Tibial artery (tissue), 4 donors: Measurements from ENCODE around the gene SNX21.

Source experiments
- DNase-seq, 2 donors: peaks; one replicate each; pipeline ENCODE4 v3.0.0-alpha.2; 2019
- H3K27ac ChIP-seq, 2 donors: fragments of 200-600 bp; sonication (generic) in 1 of 2; 1 replicate in 1 of 2; 2 replicates in 1 of 2; pipeline ENCODE4 v1.5.1; 2018 to 2019; ENCODE audit warnings: mild to moderate bottlenecking in 1 of 2
- H3K27me3 ChIP-seq, 2 donors: fragments of 200-600 bp; sonication (generic) in 1 of 2; one replicate each; pipeline versions ENCODE4 v1.5.1 to v1.6.0; 2016 to 2019
- H3K36me3 ChIP-seq, 3 donors: fragments of 200-600 bp; sonication (generic) in 2 of 3; one replicate each; pipeline ENCODE4 v1.5.1; 2016 to 2019; ENCODE audit warnings: mild to moderate bottlenecking in 2 of 3
- H3K4me1 ChIP-seq, 4 donors: fragments of 200-600 bp; sonication (generic) in 2 of 4; 1 replicate in 3 of 4; 2 replicates in 1 of 4; pipeline ENCODE4 v1.5.1; 2016 to 2019
- H3K4me3 ChIP-seq, 2 donors: fragments of 200-600 bp; sonication (generic) in 1 of 2; 1 replicate in 1 of 2; 2 replicates in 1 of 2; pipeline ENCODE4 v1.5.1; 2018 to 2019; ENCODE audit warnings: mild to moderate bottlenecking in 2 of 2
- H3K9me3 ChIP-seq, 3 donors: fragments of 200-600 bp; sonication (generic) in 1 of 3; one replicate each; pipeline ENCODE4 v1.5.1; 2016 to 2019
- CTCF ChIP-seq, 2 experiments: fragments of 200-600 bp in 1 of 2; fragments of 450-650 bp in 1 of 2; IDR thresholded peaks; one replicate each; pipeline ENCODE4 v1.5.1; 2017 to 2019; ENCODE audit warnings: antibody characterized with exemption in 2 of 2, mild to moderate bottlenecking in 1 of 2, moderate library complexity in 1 of 2
- intact Hi-C: fragments of 100-400 bp; cut with DNase I; formaldehyde crosslinking; loops from one replicate; pipeline ENCODE4 v1.15.0; 2023; ENCODE audit warnings: low total_unique reads

The SNX21 gene

GRCh38 chr20:45813489-45813888 lies 20.1 kb upstream of the SNX21 start:
- TF ChIP-seq CTCF (IDR thresholded peaks at IDR 0.05) = no peak
- H3K4me1 ChIP-seq = peaks cover 0 to 34% (median 19%) of the 10 kb centered on the region in 4 donors
- no peaks in the 10 kb centered on the region for H3K27me3 ChIP-seq
- no peaks in the 10 kb centered on the region for H3K9me3 ChIP-seq
- intact Hi-C loops = no loop called here
- no peak overlapping the region for H3K27ac ChIP-seq
- peaks cover 17 to 28% (median 28%) of the 10 kb centered on the region in 3 donors for H3K36me3 ChIP-seq
- DNase-seq = no peak
- H3K4me3 ChIP-seq = no peak overlapping the region

- TF ChIP-seq CTCF (IDR thresholded peaks at IDR 0.05) = no peak
- Histone ChIP-seq H3K4me1 (peaks cover 0 to 37% (median 19%) of the 10 kb centered on the region in 4 donors), H3K9me3 (no peaks in the 10 kb centered on the region), H3K4me3 (no peak overlapping the region), H3K27ac (no peak overlapping the region), H3K27me3 (no peaks in the 10 kb centered on the region), H3K36me3 (peaks cover 10 to 20% (median 19%) of the 10 kb centered on the region in 3 donors)
- intact Hi-C loops = no loop called here
- no peak for DNase-seq
Observed at GRCh38 chr20:45814314-45814713, 19.3 kb upstream of the SNX21 start.

DNA sequence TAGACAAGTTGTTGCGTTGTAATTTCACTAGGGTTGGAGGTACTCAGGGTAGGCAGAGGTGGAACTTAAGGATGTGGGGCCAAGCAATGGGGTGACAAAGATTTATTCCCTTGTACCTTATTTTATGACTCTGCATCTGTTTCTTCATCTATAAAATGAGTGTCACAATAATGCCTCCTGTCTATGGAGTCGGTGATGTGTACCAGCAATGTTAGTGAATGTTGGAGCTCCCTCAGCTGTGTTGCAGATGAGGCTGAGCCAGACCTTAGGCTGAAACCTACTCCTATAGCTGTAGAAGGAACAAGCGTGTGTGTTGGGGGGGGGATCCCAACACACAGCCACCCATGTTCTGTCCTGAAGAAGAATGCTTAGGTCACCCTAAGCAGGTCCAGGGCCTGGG lies 16.6 kb upstream of the SNX21 start:
- Histone ChIP-seq H3K36me3 (no peaks in the 10 kb centered on the region), H3K9me3 (no peaks in the 10 kb centered on the region), H3K4me1 (peaks cover 0 to 36% (median 19%) of the 10 kb centered on the region in 4 donors), H3K4me3 (no peak overlapping the region), H3K27me3 (no peaks in the 10 kb centered on the region), H3K27ac (peak overlapping the region; percentile 55 to 65)
- TF ChIP-seq CTCF (IDR thresholded peaks at IDR 0.05) = no peak
- DNase-seq = no peak
- intact Hi-C loops = no loop called here

- peaks cover 0 to 40% (median 20%) of the 10 kb centered on the region in 4 donors for H3K4me1 ChIP-seq
- no peaks in the 10 kb centered on the region for H3K36me3 ChIP-seq
- no peaks in the 10 kb centered on the region for H3K9me3 ChIP-seq
- intact Hi-C loops = no loop called here
- DNase-seq = no peak
- TF ChIP-seq CTCF (IDR thresholded peaks at IDR 0.05) = no peak
- no peak overlapping the region for H3K4me3 ChIP-seq
- H3K27ac ChIP-seq = peak overlapping the region; percentile 55 to 65
- H3K27me3 ChIP-seq = no peaks in the 10 kb centered on the region
Observed at GRCh38 chr20:45817376-45818194, 16.0 kb upstream of the SNX21 start.

GRCh38 chr20:45818239-45818638 lies 15.4 kb upstream of the SNX21 start:
- H3K36me3 ChIP-seq = no peaks in the 10 kb centered on the region
- H3K4me1 ChIP-seq = peaks cover 0 to 40% (median 21%) of the 10 kb centered on the region in 4 donors
- H3K9me3 ChIP-seq = no peaks in the 10 kb centered on the region
- H3K27ac ChIP-seq = peak overlapping the region; percentile 55 to 65
- DNase-seq = no peak
- no peak overlapping the region for H3K4me3 ChIP-seq
- intact Hi-C loops = no loop called here
- TF ChIP-seq CTCF (IDR thresholded peaks at IDR 0.05) = no peak
- H3K27me3 ChIP-seq = no peaks in the 10 kb centered on the region
